PFSK-1 (cell line): ENCODE results near the gene NDUFA11.
A peak's percentile ranks its signal among the peaks of the same experiment; 100 is the strongest.

Experiments
- FOXP2 ChIP-seq: optimal IDR thresholded peaks from 2 replicates; pipeline ENCODE3; 2011; ENCODE audit warnings: borderline replicate concordance, control low read depth, inconsistent platforms; ENCODE audit not compliant: insufficient read depth; ENCODE audit errors: extremely low read length, extremely low read depth
- POLR2AphosphoS5 ChIP-seq: IDR thresholded peaks from 2 replicates; pipeline ENCODE4 v1.6.1; 2012; ENCODE audit warnings: low read depth, mild to moderate bottlenecking, control low read depth, low read length, moderate library complexity
- REST ChIP-seq, 2 experiments: IDR thresholded peaks; 2 replicates each; pipeline versions ENCODE4 v1.6.1 to v1.8.0; 2011 to 2012; ENCODE audit warnings: low read depth in 2 of 2, low read length in 2 of 2, control low read depth in 1 of 2, inconsistent platforms in 1 of 2, mild to moderate bottlenecking in 1 of 2, moderate library complexity in 1 of 2; ENCODE audit not compliant: insufficient read depth in 1 of 2
- SIN3A ChIP-seq: IDR thresholded peaks from 2 replicates; pipeline ENCODE4 v1.6.1; 2012; ENCODE audit warnings: mild to moderate bottlenecking, low read length, moderate library complexity, borderline replicate concordance; ENCODE audit not compliant: insufficient read depth
- TAF1 ChIP-seq: IDR thresholded peaks from 2 replicates; pipeline ENCODE4 v1.6.1; 2012; ENCODE audit warnings: low read length, control low read depth, borderline replicate concordance; ENCODE audit not compliant: insufficient read depth

Gene NDUFA11

GRCh38 chr19:5889288-5889971 is 14.2 kb downstream of the NDUFA11 start:
- TF ChIP-seq REST (IDR thresholded peaks at IDR 0.05; ENCODE audit: insufficient read depth in 1 of 2, low read depth in 2 of 2, low read length in 2 of 2) (no peak), POLR2AphosphoS5 (no peak), FOXP2 (no peak), SIN3A (no peak), TAF1 (no peak)

GRCh38 chr19:5882421-5882968 is 21.1 kb downstream of the NDUFA11 start:
- TF ChIP-seq TAF1, result no peak
- TF ChIP-seq FOXP2, result no peak
- no peak for TF ChIP-seq POLR2AphosphoS5
- TF ChIP-seq REST (IDR thresholded peaks at IDR 0.05; ENCODE audit: insufficient read depth in 1 of 2, low read depth in 2 of 2, low read length in 2 of 2), result no peak
- TF ChIP-seq SIN3A, result no peak

GRCh38 chr19:5881543-5882299 is 21.9 kb downstream of the NDUFA11 start:
- TF ChIP-seq SIN3A (no peak), REST (IDR thresholded peaks at IDR 0.05; ENCODE audit: insufficient read depth in 1 of 2, low read depth in 2 of 2, low read length in 2 of 2) (no peak), FOXP2 (no peak), POLR2AphosphoS5 (no peak), TAF1 (no peak)

GRCh38 chr19:5880604-5881078 is 22.9 kb downstream of the NDUFA11 start:
- TF ChIP-seq FOXP2 (peak; percentile 39), REST (IDR thresholded peaks at IDR 0.05; ENCODE audit: insufficient read depth in 1 of 2, low read depth in 2 of 2, low read length in 2 of 2) (no peak), TAF1 (no peak)
